A673 (cell line): ENCODE results near the gene NEK7. TPM values are rescaled to one million over a fixed set of nuclear protein-coding genes. Genes with fewer than 3 reads are reported as not detected.

Experiments
- BruUV-seq: library from RNA; stranded (reverse); fragments of 400-500 nt; replicated peaks from 2 replicates; lab custom pipeline; 2021; lab: Mats Ljungman, UMichigan
- CTCF ChIA-PET: fragments of 300-600 bp; sonication (Branson Sonifier 250); formaldehyde crosslinking; loops from one replicate; lab custom pipeline; 2022; ENCODE audit warnings: antibody characterized with exemption; lab: Charles Lee
- POLR2A ChIA-PET: fragments of 300-600 bp; sonication (Branson Sonifier 250); formaldehyde crosslinking; loops from one replicate; lab custom pipeline; 2022; ENCODE audit warnings: antibody characterized with exemption; ENCODE audit not compliant: low non-redundant PET; lab: Charles Lee
- DNase-seq: peaks from one replicate; pipeline ENCODE4 v3.0.0-alpha.2; 2015; ENCODE audit warnings: low spot score
- H3K27ac ChIP-seq: fragments of 200-600 bp; sonication (generic); 2 replicates; pipeline ENCODE4 v1.5.1; 2016; ENCODE audit warnings: mixed run types, low read depth, mild to moderate bottlenecking, mixed read lengths, antibody characterized with exemption, low read length; ENCODE audit not compliant: poor library complexity, severe bottlenecking
- H3K27me3 ChIP-seq: fragments of 200-600 bp; sonication (generic); replicated peaks from 2 replicates; pipeline ENCODE4 v1.6.1; 2017; ENCODE audit warnings: mixed run types, low read depth, mild to moderate bottlenecking, mixed read lengths, antibody characterized with exemption, low read length; ENCODE audit not compliant: insufficient read depth, poor library complexity
- H3K36me3 ChIP-seq: fragments of 200-600 bp; sonication (generic); 2 replicates; pipeline ENCODE4 v1.6.1; 2016; ENCODE audit warnings: mixed run types, mild to moderate bottlenecking, mixed read lengths, antibody characterized with exemption, low read length; ENCODE audit not compliant: insufficient read depth, poor library complexity, severe bottlenecking
- H3K4me1 ChIP-seq: fragments of 200-600 bp; sonication (generic); 2 replicates; pipeline ENCODE4 v1.6.1; 2017; ENCODE audit warnings: mixed run types, mild to moderate bottlenecking, mixed read lengths, antibody characterized with exemption, low read length; ENCODE audit not compliant: insufficient read depth, poor library complexity, severe bottlenecking
- H3K4me3 ChIP-seq: fragments of 200-600 bp; sonication (generic); 2 replicates; pipeline ENCODE4 v1.5.1; 2016; ENCODE audit warnings: low read depth, mixed run types, mild to moderate bottlenecking, mixed read lengths, low read length; ENCODE audit not compliant: poor library complexity, severe bottlenecking
- H3K9me3 ChIP-seq: fragments of 200-600 bp; sonication (generic); 2 replicates; pipeline ENCODE4 v1.6.1; 2016; ENCODE audit warnings: mixed run types, low read depth, mild to moderate bottlenecking, mixed read lengths, antibody characterized with exemption, low read length; ENCODE audit not compliant: poor library complexity, severe bottlenecking
- CTCF ChIP-seq: fragments of 300-800, 200-600 bp; sonication (generic); conservative IDR thresholded peaks from 2 replicates; pipeline ENCODE4 v1.5.1; 2017; ENCODE audit warnings: low read depth, mild to moderate bottlenecking, antibody characterized with exemption, low read length, moderate library complexity, mixed read lengths
- EZH2 ChIP-seq: fragments of 200-600 bp; sonication (generic); IDR thresholded peaks from 2 replicates; pipeline ENCODE4 v1.6.1; 2017; ENCODE audit warnings: borderline replicate concordance, low read depth, mild to moderate bottlenecking, mixed read lengths, antibody characterized with exemption, low read length; ENCODE audit not compliant: poor library complexity, severe bottlenecking
- intact Hi-C: fragments of 100-400 bp; cut with micrococcal nuclease; formaldehyde crosslinking; loops from one replicate; pipeline ENCODE4 v1.10.0; 2022; ENCODE audit not compliant: unreplicated experiment
- total RNA-seq: library from RNA; stranded (reverse); gene quantifications from 2 replicates; pipeline ENCODE4 v1.2.3, GENCODE V29; 2021

NEK7 gene
- total RNA-seq, 1 experiment from 2014 or later, result 18.6 TPM

- Histone ChIP-seq H3K27me3 (no peaks in the 10 kb centered on the region), H3K4me1 (no peaks in the 10 kb centered on the region), H3K27ac (no peak overlapping the region), H3K9me3 (no peaks in the 10 kb centered on the region), H3K36me3 (no peaks in the 10 kb centered on the region), H3K4me3 (no peak overlapping the region)
- TF ChIP-seq CTCF (no peak), EZH2 (no peak)
- no TSS peak for BruUV-seq
- ChIA-PET CTCF (no interaction called here), POLR2A (no interaction called here)
- intact Hi-C loops, result loop anchor here (10.0 kb wide), 1 partner anchor 325 kb away; no protein-coding TSS in a partner anchor
- DNase-seq, result no peak
Measured at GRCh38 chr1:198360208-198360729, 203.5 kb downstream of the NEK7 start.

GRCh38 chr1:198361237-198361767 lies 204.5 kb downstream of the NEK7 start:
- no peak for DNase-seq

GRCh38 chr1:198363625-198364151 lies 206.9 kb downstream of the NEK7 start:
- Histone ChIP-seq H3K27ac (no peak overlapping the region), H3K27me3 (no peaks in the 10 kb centered on the region), H3K36me3 (no peaks in the 10 kb centered on the region), H3K4me1 (no peaks in the 10 kb centered on the region), H3K9me3 (no peaks in the 10 kb centered on the region), H3K4me3 (no peak overlapping the region)
- ChIA-PET POLR2A (no interaction called here), CTCF (no interaction called here)
- intact Hi-C loops, result loop anchor here (10.0 kb wide), 1 partner anchor 321 kb away; no protein-coding TSS in a partner anchor
- no peak for TF ChIP-seq EZH2
- no peak for TF ChIP-seq CTCF
- DNase-seq, result no peak
- no TSS peak for BruUV-seq

More at GRCh38 chr1:198361237-198361767, 204.5 kb downstream of the NEK7 start:
- no peaks in the 10 kb centered on the region for H3K9me3 ChIP-seq
- BruUV-seq, result no TSS peak
- no peaks in the 10 kb centered on the region for H3K4me1 ChIP-seq
- TF ChIP-seq EZH2 (no peak), CTCF (no peak)
- ChIA-PET CTCF (no interaction called here), POLR2A (no interaction called here)
- H3K27me3 ChIP-seq, result no peaks in the 10 kb centered on the region
- H3K36me3 ChIP-seq, result no peaks in the 10 kb centered on the region
- intact Hi-C loops, result loop anchor here (10.0 kb wide), 1 partner anchor 323 kb away; no protein-coding TSS in a partner anchor
- H3K4me3 ChIP-seq, result no peak overlapping the region
- no peak overlapping the region for H3K27ac ChIP-seq
